HG03571 (cell line): Measurements from ENCODE around the gene BHLHE40.
A peak's percentile ranks its signal among the peaks of the same experiment; 100 is the strongest.
"Not testable (repeated sequence)": the region's sequence is repeated elsewhere in the genome, so short reads cannot be mapped to it uniquely, and the experiment has no call there.

Source experiments
- ATAC-seq: cut with Tn5 transposase; IDR thresholded peaks from one replicate; pipeline ENCODE4 v1.9.1; 2021; ENCODE audit not compliant: unreplicated experiment

BHLHE40 gene

GRCh38 chr3:4959180-4959579, 20.1 kb upstream of the BHLHE40 start:
- no peak for ATAC-seq

GRCh38 chr3:4961865-4962264, 17.4 kb upstream of the BHLHE40 start:
- not testable (repeated sequence) for ATAC-seq

- ATAC-seq: no peak
Observed at GRCh38 chr3:4963669-4964570, 15.3 kb upstream of the BHLHE40 start.

GRCh38 chr3:4966006-4966405, 13.2 kb upstream of the BHLHE40 start:
- ATAC-seq: not testable (repeated sequence)

- not testable (repeated sequence) for ATAC-seq
Observed at GRCh38 chr3:4967683-4968082, 11.6 kb upstream of the BHLHE40 start.

GRCh38 chr3:4971437-4971836, 7.8 kb upstream of the BHLHE40 start:
- ATAC-seq: not testable (repeated sequence)

GRCh38 chr3:4971838-4972237, 7.4 kb upstream of the BHLHE40 start:
- ATAC-seq: no peak

- ATAC-seq: peak; percentile 29
Observed at GRCh38 chr3:4972652-4973643, 6.3 kb upstream of the BHLHE40 start.

GRCh38 chr3:4974154-4974553, 5.1 kb upstream of the BHLHE40 start:
- ATAC-seq: no peak

GRCh38 chr3:4976109-4976508, 3.1 kb upstream of the BHLHE40 start:
- no peak for ATAC-seq

- peak; percentile 38 for ATAC-seq
Observed at GRCh38 chr3:4977001-4977852, 2.0 kb upstream of the BHLHE40 start.

- ATAC-seq: no peak
Observed at GRCh38 chr3:4977853-4978203, 1.4 kb upstream of the BHLHE40 start.

GRCh38 chr3:4978204-4978965, 852 bp upstream of the BHLHE40 start:
- ATAC-seq: peak; percentile 44

- peak; percentile 36 for ATAC-seq
Observed at GRCh38 chr3:4978966-4979427, 240 bp upstream of the BHLHE40 start.

GRCh38 chr3:4980229-4981203, 1.3 kb downstream of the BHLHE40 start:
- ATAC-seq: peak; percentile 9

GRCh38 chr3:4981294-4981664, 2.0 kb downstream of the BHLHE40 start:
- ATAC-seq: no peak

- no peak for ATAC-seq
Observed at GRCh38 chr3:4981665-4982494, 2.6 kb downstream of the BHLHE40 start.
